Activated CD4-positive, alpha-beta T cell treated with anti-CD3 and anti-CD28 coated beads for 48 hours (primary cell): ENCODE data around the gene AK5.
"Not testable (repeated sequence)": the region's sequence is repeated elsewhere in the genome, so short reads cannot be mapped to it uniquely, and the experiment has no call there.

ENCODE experiments used
- DNase-seq: peaks from one replicate; pipeline ENCODE4 v3.0.0-alpha.2; 2020

Gene AK5

GRCh38 chr1:77512650-77513049 is 230.8 kb downstream of the AK5 start:
- not testable (repeated sequence) for DNase-seq

- DNase-seq: no peak
Measured at GRCh38 chr1:77513839-77514763, 232.3 kb downstream of the AK5 start.

- DNase-seq: no peak
Measured at GRCh38 chr1:77514921-77515776, 233.3 kb downstream of the AK5 start.

- DNase-seq: no peak
Measured at GRCh38 chr1:77516106-77516505, 234.3 kb downstream of the AK5 start.

GRCh38 chr1:77524038-77524437 is 242.2 kb downstream of the AK5 start:
- no peak for DNase-seq

- DNase-seq: not testable (repeated sequence)
Measured at GRCh38 chr1:77531149-77531548, 249.3 kb downstream of the AK5 start.

- not testable (repeated sequence) for DNase-seq
Measured at GRCh38 chr1:77531596-77532280, 249.9 kb downstream of the AK5 start.

- DNase-seq: no peak
Measured at GRCh38 chr1:77532641-77533040, 250.8 kb downstream of the AK5 start.

GRCh38 chr1:77533660-77534305 is 252.0 kb downstream of the AK5 start:
- DNase-seq: peak; percentile 66

- DNase-seq: no peak
Measured at GRCh38 chr1:77534456-77534855, 252.6 kb downstream of the AK5 start.

GRCh38 chr1:77536813-77537212 is 255.0 kb downstream of the AK5 start:
- no peak for DNase-seq

- DNase-seq: no peak
Measured at GRCh38 chr1:77538956-77539518, 257.2 kb downstream of the AK5 start.

GRCh38 chr1:77539519-77540142 is 257.8 kb downstream of the AK5 start:
- DNase-seq: no peak

GRCh38 chr1:77540501-77541161 is 258.8 kb downstream of the AK5 start:
- no peak for DNase-seq

- DNase-seq: no peak
Measured at GRCh38 chr1:77541162-77541545, 259.3 kb downstream of the AK5 start.

GRCh38 chr1:77542813-77543420 is 261.1 kb downstream of the AK5 start:
- DNase-seq: no peak

GRCh38 chr1:77543822-77544448 is 262.1 kb downstream of the AK5 start:
- no peak for DNase-seq

- DNase-seq: no peak
Measured at GRCh38 chr1:77544845-77545244, 263.0 kb downstream of the AK5 start.

- no peak for DNase-seq
Measured at GRCh38 chr1:77545970-77546369, 264.2 kb downstream of the AK5 start.

- DNase-seq: no peak
Measured at GRCh38 chr1:77546890-77547289, 265.1 kb downstream of the AK5 start.
